Left lobe of liver (tissue), 2 donors: ENCODE results near the gene UNC5C. TPM values are rescaled to one million over a fixed set of nuclear protein-coding genes. Genes with fewer than 3 reads are reported as not detected.
"Not testable (repeated sequence)": the region's sequence is repeated elsewhere in the genome, so short reads cannot be mapped to it uniquely, and the experiment has no call there.

Experiments used
- ATAC-seq: fragments of 200-7000 bp; cut with Tn5 transposase; one replicate; pipeline ENCODE4 v1.9.1; 2020; ENCODE audit warnings: mild to moderate bottlenecking, moderate library complexity
- DNase-seq: peaks from one replicate; pipeline ENCODE4 v3.0.0-alpha.2; 2020; ENCODE audit warnings: low spot score
- total RNA-seq: library from RNA; stranded (reverse); gene quantifications from one replicate; pipeline ENCODE4 v1.2.1, GENCODE V29; 2021
- donor health status: DM: no; HTN: no; CAD: no; lungs with moderate emphysema.
- donor health status: DM: no; HTN: yes; CAD: no.

Gene UNC5C
- total RNA-seq, 1 donor from 2014 or later: 0.86 TPM

GRCh38 chr4:95155759-95156451 lies 392.9 kb downstream of the UNC5C start:
- DNase-seq (no peak), ATAC-seq (peak; percentile 57)

GRCh38 chr4:95153182-95153581 lies 395.6 kb downstream of the UNC5C start:
- no peak for DNase-seq
- no peak for ATAC-seq

GRCh38 chr4:95151255-95151654 lies 397.5 kb downstream of the UNC5C start:
- ATAC-seq (no peak), DNase-seq (no peak)

- DNase-seq (no peak), ATAC-seq (no peak)
Measured at GRCh38 chr4:95142932-95143331, 405.8 kb downstream of the UNC5C start.

GRCh38 chr4:95141361-95141760 lies 407.4 kb downstream of the UNC5C start:
- ATAC-seq (no peak), DNase-seq (no peak)

- not testable (repeated sequence) for ATAC-seq, DNase-seq
Measured at GRCh38 chr4:95139424-95139823, 409.3 kb downstream of the UNC5C start.

- not testable (repeated sequence) for ATAC-seq, DNase-seq
Measured at GRCh38 chr4:95134016-95134415, 414.8 kb downstream of the UNC5C start.

GRCh38 chr4:95129821-95130311 lies 418.9 kb downstream of the UNC5C start:
- ATAC-seq: no peak
- DNase-seq: no peak

GRCh38 chr4:95129031-95129430 lies 419.7 kb downstream of the UNC5C start:
- DNase-seq (no peak), ATAC-seq (no peak)

GRCh38 chr4:95124906-95125504 lies 423.8 kb downstream of the UNC5C start:
- DNase-seq (no peak), ATAC-seq (peak; percentile 34)

- DNase-seq (no peak), ATAC-seq (no peak)
Measured at GRCh38 chr4:95122001-95122400, 426.8 kb downstream of the UNC5C start.

GRCh38 chr4:95120456-95120855 lies 428.3 kb downstream of the UNC5C start:
- ATAC-seq: no peak

GRCh38 chr4:95118497-95118896 lies 430.3 kb downstream of the UNC5C start:
- DNase-seq: no peak

More at GRCh38 chr4:95120456-95120855, 428.3 kb downstream of the UNC5C start:
- DNase-seq: no peak

GRCh38 chr4:95114521-95114920 lies 434.3 kb downstream of the UNC5C start:
- no peak for ATAC-seq
- DNase-seq: no peak

More at GRCh38 chr4:95118497-95118896, 430.3 kb downstream of the UNC5C start:
- no peak for ATAC-seq
